ENCODE results near the gene ABO.
"Not testable (repeated sequence)": the region's sequence is repeated elsewhere in the genome, so short reads cannot be mapped to it uniquely, and the experiment has no call there.

The ABO gene

DNA sequence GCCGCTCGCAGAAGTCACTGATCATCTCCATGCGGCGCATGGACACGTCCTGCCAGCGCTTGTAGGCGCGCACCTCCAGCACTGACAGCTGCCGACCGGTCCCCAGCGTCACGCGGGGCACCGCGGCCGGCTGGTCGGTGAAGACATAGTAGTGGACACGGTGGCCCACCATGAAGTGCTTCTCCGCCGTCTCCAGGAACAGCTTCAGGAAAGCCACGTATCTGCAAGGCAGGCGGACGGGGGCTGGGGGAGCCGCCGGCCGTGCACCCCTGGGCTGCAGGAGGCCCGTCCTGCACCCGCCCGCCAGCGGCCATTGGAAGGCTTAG, 18.9 kb downstream of the ABO start:
- Mint-ChIP-seq H3K9me3 (no peaks in the 10 kb centered on the region), H3K36me3 (ENCODE audit: low read depth) (no peaks in the 10 kb centered on the region), H3K27ac (no peak overlapping the region), H3K4me3 (no peak overlapping the region), H3K27me3 (ENCODE audit: low read depth, poor library complexity) (peaks cover 20% of the 10 kb centered on the region), H3K4me1 (peaks cover 20% of the 10 kb centered on the region)
- no peak for DNase-seq
- TF ChIP-seq, protein P1, sequence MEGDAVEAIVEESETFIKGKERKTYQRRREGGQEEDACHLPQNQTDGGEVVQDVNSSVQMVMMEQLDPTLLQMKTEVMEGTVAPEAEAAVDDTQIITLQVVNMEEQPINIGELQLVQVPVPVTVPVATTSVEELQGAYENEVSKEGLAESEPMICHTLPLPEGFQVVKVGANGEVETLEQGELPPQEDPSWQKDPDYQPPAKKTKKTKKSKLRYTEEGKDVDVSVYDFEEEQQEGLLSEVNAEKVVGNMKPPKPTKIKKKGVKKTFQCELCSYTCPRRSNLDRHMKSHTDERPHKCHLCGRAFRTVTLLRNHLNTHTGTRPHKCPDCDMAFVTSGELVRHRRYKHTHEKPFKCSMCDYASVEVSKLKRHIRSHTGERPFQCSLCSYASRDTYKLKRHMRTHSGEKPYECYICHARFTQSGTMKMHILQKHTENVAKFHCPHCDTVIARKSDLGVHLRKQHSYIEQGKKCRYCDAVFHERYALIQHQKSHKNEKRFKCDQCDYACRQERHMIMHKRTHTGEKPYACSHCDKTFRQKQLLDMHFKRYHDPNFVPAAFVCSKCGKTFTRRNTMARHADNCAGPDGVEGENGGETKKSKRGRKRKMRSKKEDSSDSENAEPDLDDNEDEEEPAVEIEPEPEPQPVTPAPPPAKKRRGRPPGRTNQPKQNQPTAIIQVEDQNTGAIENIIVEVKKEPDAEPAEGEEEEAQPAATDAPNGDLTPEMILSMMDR (IDR thresholded peaks at IDR 0.05) = no peak

DNA sequence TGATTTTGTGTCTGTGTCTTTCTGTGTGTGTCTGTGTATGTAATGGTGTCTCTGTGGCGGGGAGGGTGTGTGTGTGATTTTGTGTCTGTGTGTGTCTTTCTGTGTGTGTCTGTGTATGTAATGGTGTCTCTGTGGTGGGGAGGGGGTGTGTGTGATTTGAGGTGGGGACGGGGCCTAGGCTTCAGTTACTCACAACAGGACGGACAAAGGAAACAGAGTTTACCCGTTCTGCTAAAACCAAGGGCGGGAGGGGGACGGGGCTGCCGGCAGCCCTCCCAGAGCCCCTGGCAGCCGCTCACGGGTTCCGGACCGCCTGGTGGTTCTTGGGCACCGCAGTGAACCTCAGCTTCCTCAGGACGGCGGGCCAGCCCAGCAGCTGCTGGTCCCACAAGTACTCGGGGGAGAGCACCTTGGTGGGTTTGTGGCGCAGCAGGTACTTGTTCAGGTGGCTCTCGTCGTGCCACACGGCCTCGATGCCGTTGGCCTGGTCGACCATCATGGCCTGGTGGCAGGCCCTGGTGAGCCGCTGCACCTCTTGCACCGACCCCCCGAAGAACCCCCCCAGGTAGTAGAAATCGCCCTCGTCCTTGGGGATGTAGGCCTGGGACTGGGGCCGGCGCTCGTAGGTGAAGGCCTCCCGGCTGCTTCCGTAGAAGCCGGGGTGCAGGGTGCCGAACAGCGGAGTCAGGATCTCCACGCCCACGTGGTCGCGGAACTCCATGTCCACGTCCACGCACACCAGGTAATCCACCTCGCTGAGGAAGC, 19.4 kb downstream of the ABO start:
- TF ChIP-seq, protein P1 (IDR thresholded peaks at IDR 0.05) = no peak
- Mint-ChIP-seq H3K27me3 (ENCODE audit: low read depth, poor library complexity) (peaks cover 24% of the 10 kb centered on the region), H3K4me1 (peaks cover 20% of the 10 kb centered on the region), H3K27ac (no peak overlapping the region), H3K9me3 (no peaks in the 10 kb centered on the region), H3K36me3 (ENCODE audit: low read depth) (no peaks in the 10 kb centered on the region), H3K4me3 (no peak overlapping the region)
- no peak for DNase-seq

DNA sequence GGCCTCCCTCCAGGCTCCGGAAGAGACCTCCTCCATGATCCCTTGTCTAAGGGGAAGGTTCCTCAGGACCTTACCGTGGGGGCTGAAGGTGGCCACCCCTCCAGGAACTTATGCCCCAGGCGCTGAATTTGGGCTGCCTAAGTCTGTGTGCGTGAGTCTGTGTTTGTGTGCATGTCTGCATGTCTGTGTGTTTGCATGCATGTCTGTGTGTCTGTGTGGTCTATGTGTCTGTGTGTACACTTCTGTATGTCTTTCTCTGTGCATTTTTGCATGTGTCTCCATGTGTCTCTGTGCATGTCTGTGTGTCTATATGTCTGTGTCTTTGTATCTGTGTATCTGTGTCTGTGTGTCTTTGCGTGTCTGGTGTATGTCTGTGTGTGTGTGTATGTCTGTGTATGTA, 20.5 kb downstream of the ABO start:
- DNase-seq = no peak
- Mint-ChIP-seq H3K27ac (no peak overlapping the region), H3K4me1 (peaks cover 20% of the 10 kb centered on the region), H3K9me3 (no peaks in the 10 kb centered on the region), H3K36me3 (ENCODE audit: low read depth) (no peaks in the 10 kb centered on the region), H3K27me3 (ENCODE audit: low read depth, poor library complexity) (peaks cover 28% of the 10 kb centered on the region), H3K4me3 (no peak overlapping the region)
- TF ChIP-seq, protein P1 (IDR thresholded peaks at IDR 0.05) = no peak

DNA sequence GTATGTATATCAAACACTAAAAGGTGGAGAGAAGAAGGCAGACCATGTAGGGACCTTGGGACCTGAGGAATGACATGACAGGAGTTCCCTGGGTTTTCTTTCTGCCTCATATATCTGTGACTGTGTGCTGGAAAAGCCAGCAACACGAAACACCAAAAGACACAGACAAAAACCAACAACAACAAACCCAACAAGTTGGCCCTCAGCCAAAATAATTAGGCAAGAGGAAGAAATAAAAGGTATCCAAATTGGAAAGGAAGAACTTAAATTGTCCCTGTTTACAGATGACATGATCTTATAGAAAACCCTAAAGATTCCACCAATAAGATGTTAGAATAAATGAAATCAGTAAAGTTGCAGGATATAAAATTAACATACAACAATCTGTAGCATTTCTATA, 21.7 kb downstream of the ABO start:
- TF ChIP-seq, protein P1 (IDR thresholded peaks at IDR 0.05) = no peak
- Mint-ChIP-seq H3K36me3 (ENCODE audit: low read depth) (no peaks in the 10 kb centered on the region), H3K4me1 (peaks cover 12% of the 10 kb centered on the region), H3K9me3 (no peaks in the 10 kb centered on the region), H3K4me3 (no peak overlapping the region), H3K27ac (no peak overlapping the region), H3K27me3 (ENCODE audit: low read depth, poor library complexity) (peaks cover 32% of the 10 kb centered on the region)
- DNase-seq = no peak

DNA sequence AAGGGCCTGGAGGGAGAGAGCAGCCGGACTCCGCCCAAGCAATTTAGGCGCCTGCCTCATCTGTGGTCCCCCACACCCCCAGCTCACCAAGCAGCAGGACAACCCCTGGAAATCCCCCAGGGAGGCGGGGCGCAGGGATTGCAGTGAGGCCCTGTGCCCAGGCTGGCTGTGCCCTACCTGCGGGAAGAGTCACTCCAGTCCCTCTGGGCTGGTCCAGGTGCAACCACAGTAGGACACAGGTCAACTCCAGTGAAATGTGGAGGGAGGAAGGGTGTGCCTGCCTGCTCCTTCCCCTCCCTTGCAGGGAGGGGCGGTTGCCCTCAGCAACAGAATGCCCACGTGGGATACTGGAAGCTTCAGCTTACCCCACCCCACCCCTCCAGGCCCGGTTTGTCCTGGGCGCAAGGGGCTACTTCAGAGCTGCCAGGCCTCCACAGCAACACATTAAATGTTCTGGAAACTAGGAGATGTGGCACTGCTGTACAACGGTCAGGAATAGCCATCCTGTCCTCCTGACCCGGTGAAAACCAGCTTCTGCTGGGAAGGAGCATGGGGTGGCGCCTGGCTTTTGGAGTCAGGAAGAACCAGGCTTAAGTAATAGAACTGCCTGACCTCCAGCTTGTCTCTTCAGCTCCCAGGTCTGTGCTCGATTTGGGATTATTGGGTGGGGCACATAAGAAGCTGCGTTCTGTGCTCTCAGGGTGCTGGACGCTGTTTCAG, 22.5 kb downstream of the ABO start:
- no peak overlapping the region for H3K27ac Mint-ChIP-seq
- no peak for DNase-seq
- peaks cover 39% of the 10 kb centered on the region for H3K27me3 Mint-ChIP-seq (ENCODE audit: low read depth, poor library complexity)
- no peaks in the 10 kb centered on the region for H3K9me3 Mint-ChIP-seq
- peaks cover 4% of the 10 kb centered on the region for H3K4me1 Mint-ChIP-seq
- H3K36me3 Mint-ChIP-seq (ENCODE audit: low read depth) = no peaks in the 10 kb centered on the region
- no peak overlapping the region for H3K4me3 Mint-ChIP-seq
- TF ChIP-seq, protein P1 (IDR thresholded peaks at IDR 0.05) = no peak

DNA sequence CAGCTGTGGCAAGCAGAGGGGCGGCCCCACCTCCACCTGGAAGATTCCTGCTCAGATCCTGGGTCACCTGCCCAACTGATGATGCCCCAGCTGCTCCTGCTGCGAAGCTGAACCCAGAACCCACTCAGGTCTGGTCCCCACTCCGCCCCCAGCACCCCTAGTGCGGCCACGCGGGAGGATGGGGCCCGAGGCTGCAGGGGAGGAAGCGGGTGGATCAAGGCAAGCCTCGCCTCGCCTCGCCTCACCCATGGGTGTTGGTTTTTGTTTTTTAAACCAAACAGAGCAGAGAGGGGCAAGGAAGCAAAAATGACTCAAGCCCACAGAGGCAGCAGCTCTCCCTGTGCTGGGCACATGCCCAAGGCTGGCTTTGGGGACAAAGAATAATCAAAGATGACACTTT, 23.2 kb downstream of the ABO start:
- Mint-ChIP-seq H3K4me1 (no peaks in the 10 kb centered on the region), H3K36me3 (ENCODE audit: low read depth) (no peaks in the 10 kb centered on the region), H3K27ac (no peak overlapping the region), H3K9me3 (no peaks in the 10 kb centered on the region), H3K4me3 (no peak overlapping the region), H3K27me3 (ENCODE audit: low read depth, poor library complexity) (peaks cover 39% of the 10 kb centered on the region)
- DNase-seq = no peak
- TF ChIP-seq, protein P1 (IDR thresholded peaks at IDR 0.05) = no peak

DNA sequence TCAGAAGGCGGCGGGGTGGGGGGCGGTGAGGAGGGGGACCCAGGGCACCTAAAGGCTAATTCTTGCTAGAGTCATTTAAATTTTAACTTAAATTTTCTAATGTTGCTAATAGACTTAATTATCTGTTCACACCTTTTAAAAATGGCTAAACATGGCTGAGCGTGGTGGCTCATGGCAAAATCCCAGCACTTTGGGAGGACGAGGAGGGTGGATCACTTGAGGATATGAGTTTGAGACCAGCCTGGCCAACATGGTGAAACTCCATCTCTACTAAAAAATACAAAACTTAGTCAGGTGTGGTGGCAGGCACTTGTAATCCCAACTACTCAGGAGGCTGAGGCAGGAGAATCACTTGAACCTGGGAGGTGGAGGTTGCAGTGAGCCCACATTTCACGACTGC, 23.8 kb downstream of the ABO start:
- H3K27ac Mint-ChIP-seq; DNase-seq; H3K4me3 Mint-ChIP-seq; H3K9me3 Mint-ChIP-seq; H3K4me1 Mint-ChIP-seq; H3K36me3 Mint-ChIP-seq (ENCODE audit: low read depth): not testable (repeated sequence)
- peaks cover 39% of the 10 kb centered on the region for H3K27me3 Mint-ChIP-seq (ENCODE audit: low read depth, poor library complexity)

All from nephron progenitor cell (in vitro differentiated cells).